Mucosa of stomach (tissue), 1 donor: ENCODE results near the gene IL1RAP.

Source experiments
- H3K27me3 ChIP-seq: one replicate; pipeline ENCODE4 v1.7.0; 2013; ENCODE audit warnings: mild to moderate bottlenecking, low read length; ENCODE audit not compliant: control insufficient read depth, insufficient read depth
- H3K36me3 ChIP-seq: one replicate; pipeline ENCODE4 v1.7.0; 2013; ENCODE audit warnings: low read length; ENCODE audit not compliant: control insufficient read depth, insufficient read depth
- H3K4me1 ChIP-seq: one replicate; pipeline ENCODE4 v1.7.0; 2013; ENCODE audit warnings: mild to moderate bottlenecking, low read length; ENCODE audit not compliant: control insufficient read depth, insufficient read depth
- H3K4me3 ChIP-seq: one replicate; pipeline ENCODE4 v1.7.0; 2013; ENCODE audit warnings: low read length
- H3K9ac ChIP-seq: one replicate; pipeline ENCODE4 v1.7.0; 2013; ENCODE audit warnings: mild to moderate bottlenecking, low read length, moderate library complexity
- H3K9me3 ChIP-seq: one replicate; pipeline ENCODE4 v1.7.0; 2013; ENCODE audit warnings: mild to moderate bottlenecking, low read length, moderate library complexity; ENCODE audit not compliant: control insufficient read depth
- donor health status: Pancreatic carcinoma.

Gene IL1RAP

GRCh38 chr3:190696777-190697501 lies 183.1 kb downstream of the IL1RAP start:
- H3K27me3 ChIP-seq = no peaks in the 10 kb centered on the region
- H3K9me3 ChIP-seq = no peaks in the 10 kb centered on the region
- H3K9ac ChIP-seq = no peak overlapping the region
- peaks cover 7% of the 10 kb centered on the region for H3K4me1 ChIP-seq
- no peaks in the 10 kb centered on the region for H3K36me3 ChIP-seq
- no peak overlapping the region for H3K4me3 ChIP-seq

GRCh38 chr3:190697502-190697830 lies 183.6 kb downstream of the IL1RAP start:
- H3K36me3 ChIP-seq = no peaks in the 10 kb centered on the region
- H3K9me3 ChIP-seq = no peaks in the 10 kb centered on the region
- H3K4me3 ChIP-seq = no peak overlapping the region
- H3K9ac ChIP-seq = no peak overlapping the region
- H3K27me3 ChIP-seq = no peaks in the 10 kb centered on the region
- H3K4me1 ChIP-seq = peaks cover 7% of the 10 kb centered on the region

- Histone ChIP-seq H3K9me3 (no peaks in the 10 kb centered on the region), H3K4me3 (no peak overlapping the region), H3K27me3 (no peaks in the 10 kb centered on the region), H3K4me1 (peaks cover 7% of the 10 kb centered on the region), H3K9ac (no peak overlapping the region), H3K36me3 (no peaks in the 10 kb centered on the region)
Observed at GRCh38 chr3:190697901-190698300, 184.0 kb downstream of the IL1RAP start.

GRCh38 chr3:190699776-190700175 lies 185.9 kb downstream of the IL1RAP start:
- no peaks in the 10 kb centered on the region for H3K9me3 ChIP-seq
- no peak overlapping the region for H3K4me3 ChIP-seq
- no peak overlapping the region for H3K9ac ChIP-seq
- no peaks in the 10 kb centered on the region for H3K27me3 ChIP-seq
- H3K4me1 ChIP-seq = peaks cover under 1% of the 10 kb centered on the region
- H3K36me3 ChIP-seq = no peaks in the 10 kb centered on the region

- H3K9me3 ChIP-seq = no peaks in the 10 kb centered on the region
- no peak overlapping the region for H3K9ac ChIP-seq
- no peaks in the 10 kb centered on the region for H3K27me3 ChIP-seq
- no peaks in the 10 kb centered on the region for H3K36me3 ChIP-seq
- H3K4me1 ChIP-seq = no peaks in the 10 kb centered on the region
- no peak overlapping the region for H3K4me3 ChIP-seq
Observed at GRCh38 chr3:190701096-190701532, 187.2 kb downstream of the IL1RAP start.

GRCh38 chr3:190706582-190706981 lies 192.7 kb downstream of the IL1RAP start:
- Histone ChIP-seq H3K9ac (no peak overlapping the region), H3K4me1 (no peaks in the 10 kb centered on the region), H3K4me3 (no peak overlapping the region), H3K36me3 (no peaks in the 10 kb centered on the region), H3K27me3 (no peaks in the 10 kb centered on the region), H3K9me3 (no peaks in the 10 kb centered on the region)
